IMR-90 (cell line): ENCODE data around the gene AGPS.

Experiments
- MXI1 ChIP-seq: IDR thresholded peaks from 2 replicates; pipeline ENCODE4 v1.6.1; 2012; ENCODE audit warnings: low read depth, mild to moderate bottlenecking, low read length, moderate library complexity, borderline replicate concordance
- NFE2L2 ChIP-seq: fragments of 150-350 bp; IDR thresholded peaks from 2 replicates; pipeline ENCODE4 v1.6.1; 2016; ENCODE audit warnings: low read depth, mild to moderate bottlenecking, low read length
- POLR2A ChIP-seq: IDR thresholded peaks from 2 replicates; pipeline ENCODE4 v1.6.1; 2012; ENCODE audit warnings: mild to moderate bottlenecking, low read depth, low read length
- TF ChIP-seq, protein P1 (sequence below): conservative IDR thresholded peaks from 2 replicates; pipeline ENCODE4 v1.5.1; 2012; ENCODE audit warnings: mild to moderate bottlenecking, low read depth, low read length, improper control_type of control experiment
- TF ChIP-seq, protein P2 (sequence below): fragments of 150-350 bp; IDR thresholded peaks from 2 replicates; pipeline ENCODE4 v1.6.1; 2017; ENCODE audit warnings: mild to moderate bottlenecking, antibody characterized with exemption, low read length, low read depth

DNA sequence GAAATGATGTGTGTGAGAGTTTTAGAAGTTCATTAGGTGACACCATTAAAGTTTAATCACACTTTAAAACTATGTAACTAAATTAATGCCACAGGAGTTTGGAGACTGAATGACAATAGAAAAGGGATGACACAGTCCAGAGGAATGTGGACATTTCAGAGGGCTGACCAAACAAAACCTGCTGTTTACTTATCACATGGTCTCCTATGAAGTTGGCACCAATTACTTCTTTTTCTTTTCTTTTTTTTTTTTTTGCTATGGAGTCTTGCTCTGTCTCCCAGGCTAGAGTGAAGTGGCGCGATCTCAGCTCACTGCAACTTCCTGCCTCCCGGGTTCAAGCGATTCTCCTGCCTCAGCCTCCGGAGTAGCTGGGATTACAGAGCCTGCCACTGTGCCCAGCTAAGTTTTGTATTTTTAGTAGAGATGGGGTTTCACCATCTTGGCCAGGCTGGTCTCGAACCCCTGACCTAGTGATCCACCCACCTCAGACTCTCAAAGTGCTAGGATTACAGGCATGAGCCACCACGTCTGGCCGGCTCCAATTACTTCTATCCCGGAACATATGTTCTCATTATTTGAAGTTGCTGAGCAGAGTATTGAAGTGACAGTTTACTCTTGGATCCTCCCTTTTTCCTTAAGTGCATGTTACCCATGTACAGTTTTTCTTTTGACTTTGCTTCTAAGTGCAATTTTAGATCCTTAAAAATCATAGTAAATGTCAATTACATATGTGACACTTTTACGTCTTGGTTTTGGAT is 4.3 kb downstream of the AGPS start:
- TF ChIP-seq, protein P1, sequence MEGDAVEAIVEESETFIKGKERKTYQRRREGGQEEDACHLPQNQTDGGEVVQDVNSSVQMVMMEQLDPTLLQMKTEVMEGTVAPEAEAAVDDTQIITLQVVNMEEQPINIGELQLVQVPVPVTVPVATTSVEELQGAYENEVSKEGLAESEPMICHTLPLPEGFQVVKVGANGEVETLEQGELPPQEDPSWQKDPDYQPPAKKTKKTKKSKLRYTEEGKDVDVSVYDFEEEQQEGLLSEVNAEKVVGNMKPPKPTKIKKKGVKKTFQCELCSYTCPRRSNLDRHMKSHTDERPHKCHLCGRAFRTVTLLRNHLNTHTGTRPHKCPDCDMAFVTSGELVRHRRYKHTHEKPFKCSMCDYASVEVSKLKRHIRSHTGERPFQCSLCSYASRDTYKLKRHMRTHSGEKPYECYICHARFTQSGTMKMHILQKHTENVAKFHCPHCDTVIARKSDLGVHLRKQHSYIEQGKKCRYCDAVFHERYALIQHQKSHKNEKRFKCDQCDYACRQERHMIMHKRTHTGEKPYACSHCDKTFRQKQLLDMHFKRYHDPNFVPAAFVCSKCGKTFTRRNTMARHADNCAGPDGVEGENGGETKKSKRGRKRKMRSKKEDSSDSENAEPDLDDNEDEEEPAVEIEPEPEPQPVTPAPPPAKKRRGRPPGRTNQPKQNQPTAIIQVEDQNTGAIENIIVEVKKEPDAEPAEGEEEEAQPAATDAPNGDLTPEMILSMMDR = no peak
- TF ChIP-seq MXI1 (no peak), POLR2A (no peak), NFE2L2 (no peak)
- TF ChIP-seq, protein P2, sequence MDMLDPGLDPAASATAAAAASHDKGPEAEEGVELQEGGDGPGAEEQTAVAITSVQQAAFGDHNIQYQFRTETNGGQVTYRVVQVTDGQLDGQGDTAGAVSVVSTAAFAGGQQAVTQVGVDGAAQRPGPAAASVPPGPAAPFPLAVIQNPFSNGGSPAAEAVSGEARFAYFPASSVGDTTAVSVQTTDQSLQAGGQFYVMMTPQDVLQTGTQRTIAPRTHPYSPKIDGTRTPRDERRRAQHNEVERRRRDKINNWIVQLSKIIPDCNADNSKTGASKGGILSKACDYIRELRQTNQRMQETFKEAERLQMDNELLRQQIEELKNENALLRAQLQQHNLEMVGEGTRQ = no peak
